Endothelial cell of umbilical vein (primary cell): ENCODE data around the gene PHC3. TPM values are rescaled to one million over a fixed set of nuclear protein-coding genes. Genes with fewer than 3 reads are reported as not detected.
A peak's percentile ranks its signal among the peaks of the same experiment; 100 is the strongest.

Experiments used
- BruUV-seq: library from RNA; stranded (reverse); fragments of 400-500 nt; replicated peaks from 2 replicates; lab custom pipeline; 2021; lab: Mats Ljungman, UMichigan
- CTCF ChIA-PET: fragments of 300-600, 350-600 bp; sonication (Branson Sonifier 250); formaldehyde crosslinking; loops from one replicate; lab custom pipeline; 2021; ENCODE audit warnings: antibody characterized with exemption, inconsistent platforms; lab: Charles Lee
- POLR2A ChIA-PET: fragments of 300-600, 350-600 bp; sonication (Branson Sonifier 250); formaldehyde crosslinking; loops from one replicate; lab custom pipeline; 2021; ENCODE audit warnings: antibody characterized with exemption, inconsistent platforms; lab: Charles Lee
- DNase-seq: peaks from one replicate; pipeline ENCODE4 v3.0.0-alpha.2; 2011; ENCODE audit warnings: low read depth, low spot score
- FAIRE-seq: peaks from 2 replicates; lab custom pipeline; 2011; peaks lifted over from hg19 to GRCh38; lab: Jason Lieb, UNC
- H2AFZ ChIP-seq: 2 replicates; pipeline ENCODE4 v1.6.0; 2012; ENCODE audit warnings: low read depth, low read length, control low read depth, inconsistent platforms
- H3K27ac ChIP-seq: 2 replicates; pipeline ENCODE4 v1.5.1; 2011; ENCODE audit warnings: low read depth, mild to moderate bottlenecking, control low read depth, low read length, moderate library complexity; ENCODE audit not compliant: insufficient read depth
- H3K27me3 ChIP-seq, 2 experiments: 2 replicates each; pipeline versions ENCODE4 v1.6.0 to v1.6.1; 2011; ENCODE audit warnings: low read length in 2 of 2, mixed read lengths in 1 of 2; ENCODE audit not compliant: control insufficient read depth in 2 of 2, insufficient read depth in 2 of 2
- H3K36me3 ChIP-seq, 2 experiments: 2 replicates in 1 of 2; 3 replicates in 1 of 2; pipeline ENCODE4 v1.5.1; 2011; ENCODE audit warnings: low read length in 2 of 2, mild to moderate bottlenecking in 1 of 2, moderate library complexity in 1 of 2; ENCODE audit not compliant: control insufficient read depth in 2 of 2, insufficient read depth in 2 of 2; ENCODE audit errors: extremely low read depth in 1 of 2
- H3K4me1 ChIP-seq: 3 replicates; pipeline ENCODE4 v1.5.1; 2011; ENCODE audit warnings: mild to moderate bottlenecking, low read length; ENCODE audit not compliant: control insufficient read depth, insufficient read depth; ENCODE audit errors: extremely low read depth
- H3K4me2 ChIP-seq: 2 replicates; pipeline ENCODE4 v1.6.1; 2011; ENCODE audit warnings: low read length, control low read depth, mixed read lengths; ENCODE audit not compliant: insufficient read depth
- H3K4me3 ChIP-seq, 3 experiments: fragments of 200-600 bp in 1 of 3; sonication (generic), shearing (Covaris generic) in 1 of 3; replicated peaks in 1 of 3; 2 replicates each; pipeline ENCODE4 v1.5.1; 2011 to 2016; ENCODE audit warnings: control low read depth in 3 of 3, low read length in 3 of 3, mild to moderate bottlenecking in 2 of 3, inconsistent platforms in 1 of 3, low read depth in 1 of 3, moderate library complexity in 1 of 3; ENCODE audit not compliant: insufficient read depth in 1 of 3
- H3K79me2 ChIP-seq: 2 replicates; pipeline ENCODE4 v1.6.0; 2012; ENCODE audit warnings: low read length, inconsistent platforms; ENCODE audit not compliant: control insufficient read depth, insufficient read depth
- H3K9ac ChIP-seq: replicated peaks from 2 replicates; pipeline ENCODE3; 2011; ENCODE audit warnings: low read length, control low read depth; ENCODE audit not compliant: insufficient read depth; ENCODE audit errors: extremely low read depth
- H3K9me1 ChIP-seq: replicated peaks from 3 replicates; pipeline ENCODE4 v1.6.0; 2011; ENCODE audit warnings: mild to moderate bottlenecking, low read length; ENCODE audit not compliant: control insufficient read depth, insufficient read depth; ENCODE audit errors: extremely low read depth
- H3K9me3 ChIP-seq: replicated peaks from 2 replicates; pipeline ENCODE4 v1.5.1; 2012; ENCODE audit warnings: low read length, inconsistent platforms; ENCODE audit not compliant: control insufficient read depth, insufficient read depth
- H4K20me1 ChIP-seq: replicated peaks from 2 replicates; pipeline ENCODE3; 2011; ENCODE audit warnings: mild to moderate bottlenecking, low read length; ENCODE audit not compliant: control insufficient read depth, insufficient read depth; ENCODE audit errors: extremely low read depth
- CTCF ChIP-seq, 2 donors: IDR thresholded peaks; 1 replicate in 1 of 2; 2 replicates in 1 of 2; pipeline ENCODE4 v1.5.1; 2011; ENCODE audit warnings: low read length in 2 of 2, mild to moderate bottlenecking in 2 of 2, moderate library complexity in 2 of 2, control low read depth in 1 of 2, inconsistent platforms in 1 of 2, low read depth in 1 of 2; ENCODE audit not compliant: insufficient read depth in 1 of 2; ENCODE audit errors: extremely low read depth in 1 of 2
- EZH2 ChIP-seq: IDR thresholded peaks from 2 replicates; pipeline ENCODE4 v1.6.1; 2012; ENCODE audit warnings: borderline replicate concordance, low read depth, mild to moderate bottlenecking, moderate library complexity, low read length, inconsistent platforms; ENCODE audit not compliant: severe bottlenecking
- FOS ChIP-seq: IDR thresholded peaks from 2 replicates; pipeline ENCODE4 v1.6.1; 2011; ENCODE audit warnings: mild to moderate bottlenecking, low read length, moderate library complexity, borderline replicate concordance; ENCODE audit not compliant: insufficient read depth
- MAX ChIP-seq: IDR thresholded peaks from 2 replicates; pipeline ENCODE4 v1.6.1; 2011; ENCODE audit not compliant: insufficient read depth, insufficient read length
- POLR2AphosphoS5 ChIP-seq: IDR thresholded peaks from 2 replicates; pipeline ENCODE4 v1.6.1; 2012; ENCODE audit warnings: low read depth, mild to moderate bottlenecking, control low read depth, low read length, moderate library complexity; ENCODE audit not compliant: insufficient read depth
- dilution Hi-C: fragments of 300-500 bp; cut with MboI; formaldehyde crosslinking; loops from one replicate; pipeline ENCODE4 v1.15.0; 2019; ENCODE audit warnings: low sequenced_read_pairs; ENCODE audit not compliant: extremely low pct_ligation_motif_present
- intact Hi-C: fragments of 100-400 bp; cut with micrococcal nuclease; formaldehyde crosslinking; loops from one replicate; pipeline ENCODE4 v1.10.0; 2022
- polyA plus RNA-seq, 4 experiments: library from polyadenylated mRNA; depleted of rRNA in 3 of 4; stranded (reverse) in 3 of 4; unstranded in 1 of 4; fragments of >200 nt; gene quantifications; 2 replicates each; pipeline versions ENCODE4 v1.2.1 to v1.2.3, GENCODE V29; 2011 to 2012; ENCODE audit warnings: missing spikeins in 1 of 4
- total RNA-seq: library from RNA; stranded (reverse); gene quantifications from 2 replicates; pipeline ENCODE4 v1.2.3, GENCODE V29; 2021

The PHC3 gene
- total and polyA plus RNA-seq, 2 donors (not counting 3 experiments of a cell fraction or from before 2014, with no cell fraction given): 35.7 to 45.8 TPM

- Histone ChIP-seq H3K27me3 (peaks cover 29 to 31% of the 10 kb centered on the region in 2 experiments), H3K4me2 (no peak overlapping the region), H3K9me3 (no peaks in the 10 kb centered on the region), H2AFZ (no peak overlapping the region), H3K27ac (no peak overlapping the region), H3K4me1 (peaks cover 5% of the 10 kb centered on the region), H3K9me1 (no peaks in the 10 kb centered on the region), H3K36me3 (no peaks in the 10 kb centered on the region), H4K20me1 (no peaks in the 10 kb centered on the region), H3K4me3 (no peak overlapping the region), H3K9ac (no peak overlapping the region), H3K79me2 (no peaks in the 10 kb centered on the region)
- intact Hi-C loops (no loop called here), dilution Hi-C loops (no loop called here)
- POLR2A ChIA-PET: no interaction called here
- CTCF ChIA-PET: interaction anchor here (1.0 to 1.7 kb wide), 3 partner anchors 8 to 17 kb away, joined by 3 to 9 read pairs (median 4); no protein-coding TSS in a partner anchor
- DNase-seq (no peak), FAIRE-seq (no peak)
- no peak for TF ChIP-seq POLR2AphosphoS5
- no peak for TF ChIP-seq CTCF (IDR thresholded peaks at IDR 0.05; ENCODE audit: extremely low read depth in 1 of 2, insufficient read depth in 1 of 2, low read depth in 1 of 2, low read length in 2 of 2)
- no peak for TF ChIP-seq MAX
- TF ChIP-seq FOS: no peak
- peak; percentile 42 for TF ChIP-seq EZH2
- BruUV-seq: no TSS peak
These were observed 141.1 kb downstream of the PHC3 start for GRCh38 chr3:170040418-170040817.
